ENCODE results near the gene NAALADL2. TPM values are rescaled to one million over a fixed set of nuclear protein-coding genes. Genes with fewer than 3 reads are reported as not detected.

Gene NAALADL2
- total RNA-seq, 1 experiment from 2014 or later: 1.9 TPM

- intact Hi-C loops (cut with micrococcal nuclease): no loop called here
- no peaks in the 10 kb centered on the region for H3K36me3 ChIP-seq (ENCODE audit: low read depth, low read length)
- H2AFZ ChIP-seq (ENCODE audit: low read length): no peak overlapping the region
- no peaks in the 10 kb centered on the region for H3K79me2 ChIP-seq (ENCODE audit: low read length)
- H3K27me3 ChIP-seq (ENCODE audit: low read length): no peaks in the 10 kb centered on the region
- DNase-seq (no peak), ATAC-seq (no peak)
- H3K4me3 ChIP-seq (ENCODE audit: low read length): no peak overlapping the region
- H3K4me1 ChIP-seq (ENCODE audit: insufficient read depth, low read length): peaks cover 11% of the 10 kb centered on the region
- no peak overlapping the region for H3K4me2 ChIP-seq (ENCODE audit: low read length)
- ChIA-PET POLR2A (ENCODE audit: unreplicated experiment) (no interaction called here), CTCF (no interaction called here)
- no peak overlapping the region for H3K27ac ChIP-seq (ENCODE audit: low read length)
- H3K9me2 ChIP-seq (replicated peaks; ENCODE audit: low read length): no peaks in the 10 kb centered on the region
- no TSS peak for BruUV-seq (replicated peaks)
- H4K20me1 ChIP-seq (ENCODE audit: low read length): no peaks in the 10 kb centered on the region
- TF ChIP-seq EZH2phosphoT487 (IDR thresholded peaks at IDR 0.05; ENCODE audit: borderline replicate concordance, low read length): no peak
- TF ChIP-seq EZH2 (IDR thresholded peaks at IDR 0.05; ENCODE audit: low read length, unreplicated experiment): no peak
- TF ChIP-seq, protein P1, sequence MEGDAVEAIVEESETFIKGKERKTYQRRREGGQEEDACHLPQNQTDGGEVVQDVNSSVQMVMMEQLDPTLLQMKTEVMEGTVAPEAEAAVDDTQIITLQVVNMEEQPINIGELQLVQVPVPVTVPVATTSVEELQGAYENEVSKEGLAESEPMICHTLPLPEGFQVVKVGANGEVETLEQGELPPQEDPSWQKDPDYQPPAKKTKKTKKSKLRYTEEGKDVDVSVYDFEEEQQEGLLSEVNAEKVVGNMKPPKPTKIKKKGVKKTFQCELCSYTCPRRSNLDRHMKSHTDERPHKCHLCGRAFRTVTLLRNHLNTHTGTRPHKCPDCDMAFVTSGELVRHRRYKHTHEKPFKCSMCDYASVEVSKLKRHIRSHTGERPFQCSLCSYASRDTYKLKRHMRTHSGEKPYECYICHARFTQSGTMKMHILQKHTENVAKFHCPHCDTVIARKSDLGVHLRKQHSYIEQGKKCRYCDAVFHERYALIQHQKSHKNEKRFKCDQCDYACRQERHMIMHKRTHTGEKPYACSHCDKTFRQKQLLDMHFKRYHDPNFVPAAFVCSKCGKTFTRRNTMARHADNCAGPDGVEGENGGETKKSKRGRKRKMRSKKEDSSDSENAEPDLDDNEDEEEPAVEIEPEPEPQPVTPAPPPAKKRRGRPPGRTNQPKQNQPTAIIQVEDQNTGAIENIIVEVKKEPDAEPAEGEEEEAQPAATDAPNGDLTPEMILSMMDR (conservative IDR thresholded peaks at IDR 0.05; ENCODE audit: low read depth, low read length): no peak
- no peaks in the 10 kb centered on the region for H3K9me3 ChIP-seq (ENCODE audit: low read length)
- no peak overlapping the region for H3K9ac ChIP-seq (ENCODE audit: low read length)
- no peaks in the 10 kb centered on the region for H3F3A ChIP-seq (ENCODE audit: low read length, unreplicated experiment)
Observed at GRCh38 chr3:175198991-175199783, 340.1 kb downstream of the NAALADL2 start.

GRCh38 chr3:175199961-175200360 lies 340.8 kb downstream of the NAALADL2 start:
- H3K9ac ChIP-seq (ENCODE audit: low read length): no peak overlapping the region
- H3K27ac ChIP-seq (ENCODE audit: low read length): no peak overlapping the region
- POLR2A ChIA-PET (ENCODE audit: unreplicated experiment): no interaction called here
- ATAC-seq (no peak), DNase-seq (no peak)
- H4K20me1 ChIP-seq (ENCODE audit: low read length): no peaks in the 10 kb centered on the region
- no peaks in the 10 kb centered on the region for H3K9me3 ChIP-seq (ENCODE audit: low read length)
- no peaks in the 10 kb centered on the region for H3K79me2 ChIP-seq (ENCODE audit: low read length)
- TF ChIP-seq EZH2phosphoT487 (IDR thresholded peaks at IDR 0.05; ENCODE audit: borderline replicate concordance, low read length): no peak
- TF ChIP-seq, protein P1 (conservative IDR thresholded peaks at IDR 0.05; ENCODE audit: low read depth, low read length): no peak
- no peak for TF ChIP-seq EZH2 (IDR thresholded peaks at IDR 0.05; ENCODE audit: low read length, unreplicated experiment)
- CTCF ChIA-PET: no interaction called here
- no peaks in the 10 kb centered on the region for H3K9me2 ChIP-seq (replicated peaks; ENCODE audit: low read length)
- H3K4me2 ChIP-seq (ENCODE audit: low read length): no peak overlapping the region
- no peaks in the 10 kb centered on the region for H3K27me3 ChIP-seq (ENCODE audit: low read length)
- peaks cover 3% of the 10 kb centered on the region; the same call in 1 of the 2 replicates for H3K4me1 ChIP-seq (ENCODE audit: insufficient read depth, low read length)
- H3K36me3 ChIP-seq (ENCODE audit: low read depth, low read length): no peaks in the 10 kb centered on the region
- BruUV-seq (replicated peaks): no TSS peak
- no peaks in the 10 kb centered on the region for H3F3A ChIP-seq (ENCODE audit: low read length, unreplicated experiment)
- intact Hi-C loops (cut with micrococcal nuclease): no loop called here
- H3K4me3 ChIP-seq (ENCODE audit: low read length): no peak overlapping the region
- H2AFZ ChIP-seq (ENCODE audit: low read length): no peak overlapping the region

GRCh38 chr3:175200391-175201095 lies 341.4 kb downstream of the NAALADL2 start:
- Histone ChIP-seq H3K9me3 (ENCODE audit: low read length) (no peaks in the 10 kb centered on the region), H4K20me1 (ENCODE audit: low read length) (no peaks in the 10 kb centered on the region), H3K27ac (ENCODE audit: low read length) (no peak overlapping the region), H3K27me3 (ENCODE audit: low read length) (no peaks in the 10 kb centered on the region), H2AFZ (ENCODE audit: low read length) (no peak overlapping the region), H3K9ac (ENCODE audit: low read length) (no peak overlapping the region), H3K4me3 (ENCODE audit: low read length) (no peak overlapping the region), H3K79me2 (ENCODE audit: low read length) (no peaks in the 10 kb centered on the region), H3K36me3 (ENCODE audit: low read depth, low read length) (no peaks in the 10 kb centered on the region), H3K4me2 (ENCODE audit: low read length) (no peak overlapping the region), H3K9me2 (replicated peaks; ENCODE audit: low read length) (no peaks in the 10 kb centered on the region), H3K4me1 (ENCODE audit: insufficient read depth, low read length) (no peaks in the 10 kb centered on the region), H3F3A (ENCODE audit: low read length, unreplicated experiment) (no peaks in the 10 kb centered on the region)
- POLR2A ChIA-PET (ENCODE audit: unreplicated experiment): no interaction called here
- CTCF ChIA-PET: no interaction called here
- intact Hi-C loops (cut with micrococcal nuclease): no loop called here
- no peak for TF ChIP-seq EZH2phosphoT487 (IDR thresholded peaks at IDR 0.05; ENCODE audit: borderline replicate concordance, low read length)
- TF ChIP-seq, protein P1 (conservative IDR thresholded peaks at IDR 0.05; ENCODE audit: low read depth, low read length): no peak
- TF ChIP-seq EZH2 (IDR thresholded peaks at IDR 0.05; ENCODE audit: low read length, unreplicated experiment): no peak
- BruUV-seq (replicated peaks): no TSS peak
- ATAC-seq (no peak), DNase-seq (no peak)
